Panc1 (cell line): ENCODE results near the gene FEM1B. TPM values are rescaled to one million over a fixed set of nuclear protein-coding genes. Genes with fewer than 3 reads are reported as not detected.

Source experiments
- ATAC-seq: fragments of 200-7000 bp; cut with Tn5 transposase; 2 replicates; pipeline ENCODE4 v1.9.1; 2020; ENCODE audit warnings: mild to moderate bottlenecking, moderate library complexity
- BruUV-seq: library from RNA; stranded (reverse); fragments of 400-500 nt; replicated peaks from 2 replicates; lab custom pipeline; 2021; lab: Mats Ljungman, UMichigan
- CTCF ChIA-PET: fragments of 300-600 bp; sonication (Branson Sonifier 250); formaldehyde crosslinking; loops from one replicate; lab custom pipeline; 2022; ENCODE audit warnings: antibody characterized with exemption; lab: Charles Lee
- POLR2A ChIA-PET: fragments of 300-600 bp; sonication (Branson Sonifier 250); formaldehyde crosslinking; loops from one replicate; lab custom pipeline; 2022; ENCODE audit warnings: antibody characterized with exemption; lab: Charles Lee
- DNase-seq: peaks from one replicate; pipeline ENCODE4 v3.0.0-alpha.2; 2010; ENCODE audit warnings: low read depth, low spot score
- H3K27ac ChIP-seq: 2 replicates; pipeline ENCODE4 v1.5.1; 2011; ENCODE audit warnings: mild to moderate bottlenecking, low read length, inconsistent platforms
- H3K27me3 ChIP-seq: fragments of 200-500 bp; sonication (Bioruptor generic); 2 replicates; pipeline ENCODE4 v1.6.0; 2014; ENCODE audit warnings: low read length, inconsistent platforms; ENCODE audit not compliant: control insufficient read depth, insufficient read depth
- H3K36me3 ChIP-seq: fragments of 200-500 bp; sonication (Bioruptor generic); 2 replicates; pipeline ENCODE4 v1.5.1; 2014; ENCODE audit warnings: inconsistent platforms, mild to moderate bottlenecking, low read length, moderate library complexity; ENCODE audit not compliant: control insufficient read depth, insufficient read depth
- H3K4me1 ChIP-seq: 2 replicates; pipeline ENCODE4 v1.5.1; 2011; ENCODE audit warnings: inconsistent platforms, mild to moderate bottlenecking, low read length, moderate library complexity; ENCODE audit not compliant: control insufficient read depth, insufficient read depth
- H3K4me3 ChIP-seq, 2 experiments: 2 replicates each; pipeline ENCODE4 v1.5.1; 2011 to 2012; ENCODE audit warnings: low read depth in 2 of 2, low read length in 2 of 2, mild to moderate bottlenecking in 2 of 2, inconsistent platforms in 1 of 2, moderate library complexity in 1 of 2
- H3K9me3 ChIP-seq: fragments of 200-500 bp; sonication (Bioruptor generic); 2 replicates; pipeline ENCODE4 v1.5.1; 2014; ENCODE audit warnings: low read depth, mild to moderate bottlenecking, inconsistent platforms, low read length, moderate library complexity; ENCODE audit not compliant: control insufficient read depth, insufficient read depth
- CTCF ChIP-seq: fragments of 450-650 bp; IDR thresholded peaks from 2 replicates; pipeline ENCODE4 v1.5.1; 2017; ENCODE audit warnings: mild to moderate bottlenecking
- POLR2AphosphoS5 ChIP-seq: IDR thresholded peaks from 2 replicates; pipeline ENCODE4 v1.6.1; 2012; ENCODE audit warnings: mild to moderate bottlenecking, low read depth, low read length, moderate library complexity
- REST ChIP-seq, 2 experiments: IDR thresholded peaks; 2 replicates each; pipeline ENCODE4 v1.6.1; 2011 to 2012; ENCODE audit warnings: low read depth in 2 of 2, control low read depth in 1 of 2, low read length in 1 of 2, mild to moderate bottlenecking in 1 of 2, moderate library complexity in 1 of 2; ENCODE audit not compliant: insufficient read depth in 1 of 2
- SIN3A ChIP-seq: IDR thresholded peaks from 2 replicates; pipeline ENCODE4 v1.6.1; 2012; ENCODE audit warnings: low read depth, mild to moderate bottlenecking, low read length, moderate library complexity, borderline replicate concordance; ENCODE audit not compliant: insufficient read depth
- TCF7L2 ChIP-seq: IDR thresholded peaks from 2 replicates; pipeline ENCODE4 v1.6.1; 2011; ENCODE audit warnings: mild to moderate bottlenecking, low read depth, low read length, inconsistent platforms
- in situ Hi-C: cut with HindIII; loops from 2 replicates; pipeline ENCODE4 v1.10.0; 2016; ENCODE audit warnings: low sequenced_read_pairs, low pct_unique_long_range_greater_than_20kb
- intact Hi-C: fragments of 100-400 bp; cut with micrococcal nuclease; formaldehyde crosslinking; loops from one replicate; pipeline ENCODE4 v1.10.0; 2022; ENCODE audit not compliant: unreplicated experiment
- total RNA-seq: library from RNA; stranded (reverse); gene quantifications from one replicate; pipeline ENCODE4 v1.2.1, GENCODE V29; 2021; ENCODE audit not compliant: unreplicated experiment

FEM1B gene
- total RNA-seq, 1 experiment from 2014 or later: 34.8 TPM

GRCh38 chr15:68302729-68303128, 25.2 kb downstream of the FEM1B start:
- Histone ChIP-seq H3K27ac (no peak overlapping the region), H3K36me3 (no peaks in the 10 kb centered on the region), H3K27me3 (no peaks in the 10 kb centered on the region), H3K4me3 (no peak overlapping the region), H3K4me1 (no peaks in the 10 kb centered on the region), H3K9me3 (no peaks in the 10 kb centered on the region)
- in situ Hi-C loops (no loop called here), intact Hi-C loops (no loop called here)
- DNase-seq (no peak), ATAC-seq (no peak)
- TF ChIP-seq POLR2AphosphoS5 (no peak), CTCF (no peak), SIN3A (no peak), TCF7L2 (no peak), REST (IDR thresholded peaks at IDR 0.05; ENCODE audit: insufficient read depth in 1 of 2, low read depth in 2 of 2, low read length in 1 of 2) (no peak)
- ChIA-PET POLR2A (interaction anchor here (0.7 kb wide), 1 partner anchor 31 kb away, joined by 9 read pairs; no protein-coding TSS in a partner anchor), CTCF (no interaction called here)
- no TSS peak for BruUV-seq

GRCh38 chr15:68303134-68303533, 25.6 kb downstream of the FEM1B start:
- ChIA-PET POLR2A (interaction anchor here (0.7 kb wide), 1 partner anchor 32 kb away, joined by 9 read pairs; no protein-coding TSS in a partner anchor), CTCF (no interaction called here)
- TF ChIP-seq TCF7L2 (no peak), POLR2AphosphoS5 (no peak), CTCF (no peak), REST (IDR thresholded peaks at IDR 0.05; ENCODE audit: insufficient read depth in 1 of 2, low read depth in 2 of 2, low read length in 1 of 2) (no peak), SIN3A (no peak)
- no TSS peak for BruUV-seq
- intact Hi-C loops (no loop called here), in situ Hi-C loops (no loop called here)
- H3K4me1 ChIP-seq: no peaks in the 10 kb centered on the region
- H3K4me3 ChIP-seq: no peak overlapping the region
- no peaks in the 10 kb centered on the region for H3K27me3 ChIP-seq
- no peak overlapping the region for H3K27ac ChIP-seq
- ATAC-seq (no peak), DNase-seq (no peak)
- H3K36me3 ChIP-seq: no peaks in the 10 kb centered on the region
- no peaks in the 10 kb centered on the region for H3K9me3 ChIP-seq
